GM12801 (cell line): ENCODE measurements around the gene VAMP5.

Experiments
- CTCF ChIP-seq: IDR thresholded peaks from one replicate; pipeline ENCODE4 v1.5.1; 2011; ENCODE audit warnings: control low read depth; ENCODE audit not compliant: insufficient read length; ENCODE audit errors: extremely low read depth

VAMP5 gene

GRCh38 chr2:85577063-85577385 lies 7.2 kb upstream of the VAMP5 start:
- TF ChIP-seq CTCF, result no peak

GRCh38 chr2:85577386-85578242 lies 6.6 kb upstream of the VAMP5 start, which contains the start of gene VAMP8:
TSS of gene VAMP8 (plus strand) at chr2:85577586. CDS start at chr2:85577647, 61 bp downstream.
- TF ChIP-seq CTCF, result no peak

- TF ChIP-seq CTCF, result no peak
These were observed 5.7 kb upstream of the VAMP5 start for GRCh38 chr2:85578243-85579180.

- no peak for TF ChIP-seq CTCF
These were observed 4.8 kb upstream of the VAMP5 start for GRCh38 chr2:85579266-85579935.

- no peak for TF ChIP-seq CTCF
These were observed 4.0 kb upstream of the VAMP5 start for GRCh38 chr2:85580206-85580605.

- TF ChIP-seq CTCF, result no peak
These were observed 1.7 kb upstream of the VAMP5 start for GRCh38 chr2:85582492-85582891.

- TF ChIP-seq CTCF, result no peak
These were observed 421 bp upstream of the VAMP5 start for GRCh38 chr2:85583667-85584353.
